Progenitor cell of endocrine pancreas (in vitro differentiated cells): ENCODE measurements around the gene ESPNL. TPM values are rescaled to one million over a fixed set of nuclear protein-coding genes. Genes with fewer than 3 reads are reported as not detected.

Source experiments
- DNase-seq: peaks from one replicate; pipeline ENCODE4 v3.0.0; 2021; ENCODE audit warnings: low spot score; ENCODE audit not compliant: unreplicated experiment
- H3K27ac Mint-ChIP-seq: 2 replicates; pipeline ENCODE4 v1.8.0; 2021; ENCODE audit warnings: mild to moderate bottlenecking, moderate library complexity, mixed read lengths
- H3K27me3 Mint-ChIP-seq: 2 replicates; pipeline ENCODE4 v1.8.0; 2021; ENCODE audit warnings: mixed read lengths
- H3K36me3 Mint-ChIP-seq: 2 replicates; pipeline ENCODE4 v1.8.0; 2022; ENCODE audit warnings: mixed read lengths; ENCODE audit not compliant: insufficient read depth
- H3K4me1 Mint-ChIP-seq: 2 replicates; pipeline ENCODE4 v1.8.0; 2021; ENCODE audit warnings: low read depth, mixed read lengths
- H3K4me3 Mint-ChIP-seq: 2 replicates; pipeline ENCODE4 v1.8.0; 2021; ENCODE audit warnings: low read depth, mild to moderate bottlenecking, moderate library complexity, mixed read lengths
- H3K9me3 Mint-ChIP-seq: 2 replicates; pipeline ENCODE4 v1.8.0; 2021; ENCODE audit warnings: low read depth, mixed read lengths
- CTCF ChIP-seq: fragments of 200-600 bp; sonication (generic); IDR thresholded peaks from one replicate; pipeline ENCODE4 v1.5.0; 2021; ENCODE audit warnings: antibody characterized with exemption, mild to moderate bottlenecking; ENCODE audit not compliant: unreplicated experiment
- total RNA-seq: library from RNA; stranded (reverse); gene quantifications from 2 replicates; pipeline ENCODE4 v1.2.1, GENCODE V29; 2021

The ESPNL gene
- total RNA-seq, 1 donor from 2014 or later, result 0.31 TPM

GRCh38 chr2:238069021-238069709, 31.0 kb upstream of the ESPNL start:
- Mint-ChIP-seq H3K27ac (no peak overlapping the region), H3K36me3 (peaks cover 44% of the 10 kb centered on the region), H3K4me3 (no peak overlapping the region), H3K9me3 (peaks cover 11% of the 10 kb centered on the region), H3K4me1 (peaks cover 14% of the 10 kb centered on the region), H3K27me3 (no peaks in the 10 kb centered on the region)
- DNase-seq, result no peak
- no peak for TF ChIP-seq CTCF

- H3K4me3 Mint-ChIP-seq, result no peak overlapping the region
- H3K27me3 Mint-ChIP-seq, result no peaks in the 10 kb centered on the region
- H3K36me3 Mint-ChIP-seq, result peaks cover 50% of the 10 kb centered on the region
- DNase-seq, result no peak
- peaks cover 11% of the 10 kb centered on the region for H3K9me3 Mint-ChIP-seq
- TF ChIP-seq CTCF, result no peak
- no peak overlapping the region for H3K27ac Mint-ChIP-seq
- peaks cover 8% of the 10 kb centered on the region for H3K4me1 Mint-ChIP-seq
These were observed 30.3 kb upstream of the ESPNL start for GRCh38 chr2:238069877-238070276.

GRCh38 chr2:238075397-238075796, 24.7 kb upstream of the ESPNL start:
- H3K27me3 Mint-ChIP-seq, result no peaks in the 10 kb centered on the region
- no peak for TF ChIP-seq CTCF
- H3K9me3 Mint-ChIP-seq, result peaks cover 14% of the 10 kb centered on the region
- no peak for DNase-seq
- H3K36me3 Mint-ChIP-seq, result peaks cover 57% of the 10 kb centered on the region
- no peak overlapping the region for H3K4me3 Mint-ChIP-seq
- H3K4me1 Mint-ChIP-seq, result no peaks in the 10 kb centered on the region
- H3K27ac Mint-ChIP-seq, result no peak overlapping the region

- Mint-ChIP-seq H3K27me3 (no peaks in the 10 kb centered on the region), H3K9me3 (peaks cover 14% of the 10 kb centered on the region), H3K36me3 (peaks cover 62% of the 10 kb centered on the region), H3K4me1 (no peaks in the 10 kb centered on the region), H3K4me3 (no peak overlapping the region), H3K27ac (peak overlapping the region; percentile 27)
- TF ChIP-seq CTCF, result no peak
- DNase-seq, result no peak
These were observed 22.8 kb upstream of the ESPNL start for GRCh38 chr2:238077292-238077691.

- Mint-ChIP-seq H3K36me3 (peaks cover 45% of the 10 kb centered on the region), H3K27me3 (no peaks in the 10 kb centered on the region), H3K27ac (no peak overlapping the region), H3K4me3 (no peak overlapping the region), H3K4me1 (no peaks in the 10 kb centered on the region), H3K9me3 (peaks cover 7% of the 10 kb centered on the region)
- no peak for TF ChIP-seq CTCF
- DNase-seq, result no peak
These were observed 20.2 kb upstream of the ESPNL start for GRCh38 chr2:238079874-238080327.
